ENCODE results near the gene HDAC4.

DNA sequence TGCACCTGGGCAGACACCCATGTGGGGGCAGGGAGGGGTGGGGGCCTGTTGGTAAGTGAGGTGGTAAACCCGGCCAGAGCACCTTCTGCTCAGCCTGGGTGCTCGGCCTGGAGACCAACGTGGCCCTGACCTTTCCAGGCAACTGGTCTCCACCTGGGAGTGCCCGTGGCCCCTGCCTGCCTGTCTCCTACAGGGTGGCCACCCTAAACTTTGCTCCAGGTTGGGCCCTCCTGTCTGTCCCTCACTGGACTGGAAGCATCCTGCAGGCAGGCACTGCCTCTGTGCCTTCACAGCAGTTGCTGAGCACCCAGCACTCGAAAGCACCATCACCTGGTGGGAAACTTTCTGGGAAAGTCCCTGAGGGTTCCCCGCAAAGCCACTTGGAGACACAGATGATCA is 381.6 kb downstream of the HDAC4 start:
- no peak for TF ChIP-seq ATF1 (CRISPR knock-in tag; IDR thresholded peaks at IDR 0.05)
- TF ChIP-seq, protein P1, sequence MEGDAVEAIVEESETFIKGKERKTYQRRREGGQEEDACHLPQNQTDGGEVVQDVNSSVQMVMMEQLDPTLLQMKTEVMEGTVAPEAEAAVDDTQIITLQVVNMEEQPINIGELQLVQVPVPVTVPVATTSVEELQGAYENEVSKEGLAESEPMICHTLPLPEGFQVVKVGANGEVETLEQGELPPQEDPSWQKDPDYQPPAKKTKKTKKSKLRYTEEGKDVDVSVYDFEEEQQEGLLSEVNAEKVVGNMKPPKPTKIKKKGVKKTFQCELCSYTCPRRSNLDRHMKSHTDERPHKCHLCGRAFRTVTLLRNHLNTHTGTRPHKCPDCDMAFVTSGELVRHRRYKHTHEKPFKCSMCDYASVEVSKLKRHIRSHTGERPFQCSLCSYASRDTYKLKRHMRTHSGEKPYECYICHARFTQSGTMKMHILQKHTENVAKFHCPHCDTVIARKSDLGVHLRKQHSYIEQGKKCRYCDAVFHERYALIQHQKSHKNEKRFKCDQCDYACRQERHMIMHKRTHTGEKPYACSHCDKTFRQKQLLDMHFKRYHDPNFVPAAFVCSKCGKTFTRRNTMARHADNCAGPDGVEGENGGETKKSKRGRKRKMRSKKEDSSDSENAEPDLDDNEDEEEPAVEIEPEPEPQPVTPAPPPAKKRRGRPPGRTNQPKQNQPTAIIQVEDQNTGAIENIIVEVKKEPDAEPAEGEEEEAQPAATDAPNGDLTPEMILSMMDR (IDR thresholded peaks at IDR 0.05) = no peak
- TF ChIP-seq, protein P2, sequence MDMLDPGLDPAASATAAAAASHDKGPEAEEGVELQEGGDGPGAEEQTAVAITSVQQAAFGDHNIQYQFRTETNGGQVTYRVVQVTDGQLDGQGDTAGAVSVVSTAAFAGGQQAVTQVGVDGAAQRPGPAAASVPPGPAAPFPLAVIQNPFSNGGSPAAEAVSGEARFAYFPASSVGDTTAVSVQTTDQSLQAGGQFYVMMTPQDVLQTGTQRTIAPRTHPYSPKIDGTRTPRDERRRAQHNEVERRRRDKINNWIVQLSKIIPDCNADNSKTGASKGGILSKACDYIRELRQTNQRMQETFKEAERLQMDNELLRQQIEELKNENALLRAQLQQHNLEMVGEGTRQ (CRISPR knock-in tag; IDR thresholded peaks at IDR 0.05) = no peak
- TF ChIP-seq, protein P3, sequence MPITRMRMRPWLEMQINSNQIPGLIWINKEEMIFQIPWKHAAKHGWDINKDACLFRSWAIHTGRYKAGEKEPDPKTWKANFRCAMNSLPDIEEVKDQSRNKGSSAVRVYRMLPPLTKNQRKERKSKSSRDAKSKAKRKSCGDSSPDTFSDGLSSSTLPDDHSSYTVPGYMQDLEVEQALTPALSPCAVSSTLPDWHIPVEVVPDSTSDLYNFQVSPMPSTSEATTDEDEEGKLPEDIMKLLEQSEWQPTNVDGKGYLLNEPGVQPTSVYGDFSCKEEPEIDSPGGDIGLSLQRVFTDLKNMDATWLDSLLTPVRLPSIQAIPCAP (CRISPR knock-in tag; IDR thresholded peaks at IDR 0.05) = no peak
- TF ChIP-seq SP1 (CRISPR knock-in tag; conservative IDR thresholded peaks at IDR 0.05) = no peak
- TF ChIP-seq, protein P4, sequence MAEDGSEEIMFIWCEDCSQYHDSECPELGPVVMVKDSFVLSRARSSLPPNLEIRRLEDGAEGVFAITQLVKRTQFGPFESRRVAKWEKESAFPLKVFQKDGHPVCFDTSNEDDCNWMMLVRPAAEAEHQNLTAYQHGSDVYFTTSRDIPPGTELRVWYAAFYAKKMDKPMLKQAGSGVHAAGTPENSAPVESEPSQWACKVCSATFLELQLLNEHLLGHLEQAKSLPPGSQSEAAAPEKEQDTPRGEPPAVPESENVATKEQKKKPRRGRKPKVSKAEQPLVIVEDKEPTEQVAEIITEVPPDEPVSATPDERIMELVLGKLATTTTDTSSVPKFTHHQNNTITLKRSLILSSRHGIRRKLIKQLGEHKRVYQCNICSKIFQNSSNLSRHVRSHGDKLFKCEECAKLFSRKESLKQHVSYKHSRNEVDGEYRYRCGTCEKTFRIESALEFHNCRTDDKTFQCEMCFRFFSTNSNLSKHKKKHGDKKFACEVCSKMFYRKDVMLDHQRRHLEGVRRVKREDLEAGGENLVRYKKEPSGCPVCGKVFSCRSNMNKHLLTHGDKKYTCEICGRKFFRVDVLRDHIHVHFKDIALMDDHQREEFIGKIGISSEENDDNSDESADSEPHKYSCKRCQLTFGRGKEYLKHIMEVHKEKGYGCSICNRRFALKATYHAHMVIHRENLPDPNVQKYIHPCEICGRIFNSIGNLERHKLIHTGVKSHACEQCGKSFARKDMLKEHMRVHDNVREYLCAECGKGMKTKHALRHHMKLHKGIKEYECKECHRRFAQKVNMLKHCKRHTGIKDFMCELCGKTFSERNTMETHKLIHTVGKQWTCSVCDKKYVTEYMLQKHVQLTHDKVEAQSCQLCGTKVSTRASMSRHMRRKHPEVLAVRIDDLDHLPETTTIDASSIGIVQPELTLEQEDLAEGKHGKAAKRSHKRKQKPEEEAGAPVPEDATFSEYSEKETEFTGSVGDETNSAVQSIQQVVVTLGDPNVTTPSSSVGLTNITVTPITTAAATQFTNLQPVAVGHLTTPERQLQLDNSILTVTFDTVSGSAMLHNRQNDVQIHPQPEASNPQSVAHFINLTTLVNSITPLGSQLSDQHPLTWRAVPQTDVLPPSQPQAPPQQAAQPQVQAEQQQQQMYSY (CRISPR knock-in tag; IDR thresholded peaks at IDR 0.05) = no peak

Data from WTC11 (cell line).